UCSD-AML1 (cell line): ENCODE data around the gene PCDHGA1.
A peak's percentile ranks its signal among the peaks of the same experiment; 100 is the strongest.

ENCODE experiments used
- DNase-seq: peaks from one replicate; lab custom pipeline; 2025; ENCODE audit not compliant: unreplicated experiment; lab: John Stamatoyannopoulos, UW

PCDHGA1 gene

DNA sequence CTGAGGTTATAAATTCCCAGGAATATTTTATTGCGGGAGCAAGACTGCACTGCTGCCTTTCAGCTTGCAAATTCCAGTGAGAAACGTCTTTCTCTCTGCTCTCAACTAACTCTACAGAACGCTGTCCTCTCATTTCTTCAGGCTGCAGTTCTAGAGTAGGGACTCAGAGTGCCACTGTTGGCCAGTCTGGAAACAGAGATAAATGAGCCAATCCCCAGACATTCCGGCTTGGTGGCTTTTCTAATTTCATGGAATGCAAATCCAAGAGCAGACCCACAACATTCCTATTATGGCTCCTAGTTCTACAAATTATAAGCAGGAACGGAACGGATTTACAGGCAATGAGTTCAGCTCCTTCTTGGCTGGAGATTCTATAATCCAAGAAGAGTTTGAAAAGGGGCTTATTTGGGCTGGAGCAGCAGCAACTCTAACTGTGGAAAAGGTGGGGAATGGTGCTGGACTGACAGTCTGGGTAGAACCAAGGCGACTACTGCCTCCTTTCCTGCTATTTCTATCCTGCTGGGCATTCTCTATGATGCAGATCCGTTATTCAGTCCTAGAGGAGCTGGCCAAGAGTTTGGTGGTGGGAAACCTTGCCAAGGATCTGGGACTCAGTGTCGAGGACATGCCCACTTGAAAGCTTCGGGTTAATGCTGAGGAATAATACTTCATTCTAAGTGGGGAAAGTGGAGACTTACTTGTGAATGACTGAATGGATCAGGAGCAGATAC, 109.3 kb downstream of the PCDHGA1 start:
- no peak for DNase-seq

DNA sequence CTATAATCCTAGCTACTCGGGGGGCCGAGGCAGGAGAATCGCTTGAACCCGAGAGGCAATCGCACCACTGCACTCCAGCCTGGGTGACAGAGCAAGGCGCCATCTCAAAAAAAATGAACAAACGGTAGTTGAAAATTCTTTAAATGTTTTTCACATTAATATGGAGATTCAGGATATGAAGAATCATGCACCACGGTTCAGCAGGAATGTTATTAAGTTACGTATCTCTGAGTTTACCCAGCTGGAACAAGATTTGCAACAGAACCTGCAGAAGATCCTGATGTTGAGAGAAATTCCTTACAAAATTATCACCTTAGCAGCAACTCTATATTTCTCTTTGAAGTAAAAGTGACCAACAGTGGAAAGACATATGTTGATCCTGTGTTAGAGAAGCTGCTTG, 110.0 kb downstream of the PCDHGA1 start:
- DNase-seq = no peak

DNA sequence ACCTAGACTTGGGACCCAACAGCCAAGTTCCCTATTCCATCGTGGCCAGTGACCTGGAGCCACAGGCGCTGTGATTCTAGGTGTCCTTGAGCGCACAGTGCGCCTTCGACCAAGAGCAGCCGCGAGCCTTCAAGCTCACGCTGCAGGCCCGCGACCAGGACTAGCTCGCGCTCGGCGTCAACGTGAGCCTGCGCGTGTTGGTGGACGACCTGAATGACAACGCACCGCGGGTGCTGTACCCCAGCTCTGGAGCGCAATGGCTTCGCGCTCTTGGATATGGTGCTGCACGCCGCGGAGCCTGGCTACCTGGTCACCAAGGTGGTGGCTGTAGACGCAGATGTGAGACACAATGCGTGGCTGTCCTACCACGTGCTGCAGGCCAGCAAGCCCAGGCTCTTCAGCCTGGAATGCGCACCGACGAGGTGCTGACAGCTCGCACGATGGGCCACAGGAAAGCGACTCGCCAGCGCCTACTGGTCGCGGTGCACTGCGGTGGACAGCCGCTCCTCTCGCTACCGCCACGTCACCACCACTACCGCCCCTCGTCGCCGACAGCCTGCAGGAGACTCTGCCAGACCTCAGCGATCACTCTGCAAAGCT, 111.4 kb downstream of the PCDHGA1 start:
- no peak for DNase-seq

DNA sequence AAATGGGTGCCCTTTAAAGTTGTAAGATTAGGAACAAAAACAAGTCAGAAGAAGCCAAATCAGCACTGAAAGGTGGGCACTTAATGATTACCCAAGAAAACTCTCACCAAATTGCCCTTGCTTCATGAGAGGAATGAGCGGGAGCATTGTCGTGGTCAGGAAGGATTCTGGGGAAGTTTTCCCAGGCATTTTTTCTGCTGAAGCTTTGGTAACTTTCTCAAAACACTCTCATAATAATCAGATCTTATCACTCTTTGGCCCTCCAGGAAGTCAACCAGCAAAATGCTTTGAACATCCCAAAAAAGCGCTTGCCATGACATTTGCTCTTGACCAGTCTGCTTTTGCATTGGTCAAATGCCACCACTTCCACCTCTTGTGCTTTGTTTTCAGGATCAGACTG, 135.0 kb downstream of the PCDHGA1 start:
- no peak for DNase-seq

DNA sequence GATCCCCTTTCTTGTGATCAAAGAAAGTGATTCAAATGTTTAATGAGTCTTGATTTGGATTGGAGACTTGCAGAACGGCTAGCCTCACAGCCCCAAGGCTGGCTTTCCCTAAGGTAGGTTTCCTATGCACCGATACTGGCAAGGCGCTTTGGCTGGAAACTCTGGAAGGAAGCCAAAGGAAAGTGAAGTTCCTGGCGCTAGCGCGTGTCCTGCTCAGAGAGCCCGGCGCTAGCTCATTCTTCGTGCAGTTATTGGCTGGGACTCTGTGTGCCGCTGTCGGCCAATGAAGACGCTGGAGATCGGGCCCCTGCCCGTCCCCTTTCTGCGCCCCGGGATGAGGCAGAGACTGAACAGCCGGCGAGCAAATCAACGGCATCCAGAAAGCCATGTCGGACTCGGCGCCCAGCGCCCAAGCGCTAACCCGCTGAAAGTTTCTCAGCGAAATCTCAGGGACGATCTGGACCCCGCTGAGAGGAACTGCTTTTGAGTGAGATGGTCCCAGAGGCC, 145.4 kb downstream of the PCDHGA1 start, which contains the start of gene PCDHGC3:
Gene PCDHGC3 (plus strand): TSS at position 342 of the 507 bp plus-strand sequence. CDS start 151 bp downstream, at position 493.
- peak; percentile 81 for DNase-seq

DNA sequence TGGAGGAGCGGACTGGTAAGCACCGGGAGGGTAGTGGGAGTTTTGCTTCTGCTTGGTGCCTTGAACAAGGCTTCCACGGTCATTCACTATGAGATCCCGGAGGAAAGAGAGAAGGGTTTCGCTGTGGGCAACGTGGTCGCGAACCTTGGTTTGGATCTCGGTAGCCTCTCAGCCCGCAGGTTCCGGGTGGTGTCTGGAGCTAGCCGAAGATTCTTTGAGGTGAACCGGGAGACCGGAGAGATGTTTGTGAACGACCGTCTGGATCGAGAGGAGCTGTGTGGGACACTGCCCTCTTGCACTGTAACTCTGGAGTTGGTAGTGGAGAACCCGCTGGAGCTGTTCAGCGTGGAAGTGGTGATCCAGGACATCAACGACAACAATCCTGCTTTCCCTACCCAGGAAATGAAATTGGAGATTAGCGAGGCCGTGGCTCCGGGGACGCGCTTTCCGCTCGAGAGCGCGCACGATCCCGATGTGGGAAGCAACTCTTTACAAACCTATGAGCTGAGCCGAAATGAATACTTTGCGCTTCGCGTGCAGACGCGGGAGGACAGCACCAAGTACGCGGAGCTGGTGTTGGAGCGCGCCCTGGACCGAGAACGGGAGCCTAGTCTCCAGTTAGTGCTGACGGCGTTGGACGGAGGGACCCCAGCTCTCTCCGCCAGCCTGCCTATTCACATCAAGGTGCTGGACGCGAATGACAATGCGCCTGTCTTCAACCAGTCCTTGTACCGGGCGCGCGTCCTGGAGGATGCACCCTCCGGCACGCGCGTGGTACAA, 146.0 kb downstream of the PCDHGA1 start:
- DNase-seq = peak; percentile 60

DNA sequence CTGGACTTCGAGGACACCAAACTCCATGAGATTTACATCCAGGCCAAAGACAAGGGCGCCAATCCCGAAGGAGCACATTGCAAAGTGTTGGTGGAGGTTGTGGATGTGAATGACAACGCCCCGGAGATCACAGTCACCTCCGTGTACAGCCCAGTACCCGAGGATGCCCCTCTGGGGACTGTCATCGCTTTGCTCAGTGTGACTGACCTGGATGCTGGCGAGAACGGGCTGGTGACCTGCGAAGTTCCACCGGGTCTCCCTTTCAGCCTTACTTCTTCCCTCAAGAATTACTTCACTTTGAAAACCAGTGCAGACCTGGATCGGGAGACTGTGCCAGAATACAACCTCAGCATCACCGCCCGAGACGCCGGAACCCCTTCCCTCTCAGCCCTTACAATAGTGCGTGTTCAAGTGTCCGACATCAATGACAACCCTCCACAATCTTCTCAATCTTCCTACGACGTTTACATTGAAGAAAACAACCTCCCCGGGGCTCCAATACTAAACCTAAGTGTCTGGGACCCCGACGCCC, 146.8 kb downstream of the PCDHGA1 start:
- no peak for DNase-seq

DNA sequence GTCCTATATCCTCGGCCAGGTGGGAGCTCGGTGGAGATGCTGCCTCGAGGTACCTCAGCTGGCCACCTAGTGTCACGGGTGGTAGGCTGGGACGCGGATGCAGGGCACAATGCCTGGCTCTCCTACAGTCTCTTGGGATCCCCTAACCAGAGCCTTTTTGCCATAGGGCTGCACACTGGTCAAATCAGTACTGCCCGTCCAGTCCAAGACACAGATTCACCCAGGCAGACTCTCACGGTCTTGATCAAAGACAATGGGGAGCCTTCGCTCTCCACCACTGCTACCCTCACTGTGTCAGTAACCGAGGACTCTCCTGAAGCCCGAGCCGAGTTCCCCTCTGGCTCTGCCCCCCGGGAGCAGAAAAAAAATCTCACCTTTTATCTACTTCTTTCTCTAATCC, 147.5 kb downstream of the PCDHGA1 start:
- DNase-seq = no peak

DNA sequence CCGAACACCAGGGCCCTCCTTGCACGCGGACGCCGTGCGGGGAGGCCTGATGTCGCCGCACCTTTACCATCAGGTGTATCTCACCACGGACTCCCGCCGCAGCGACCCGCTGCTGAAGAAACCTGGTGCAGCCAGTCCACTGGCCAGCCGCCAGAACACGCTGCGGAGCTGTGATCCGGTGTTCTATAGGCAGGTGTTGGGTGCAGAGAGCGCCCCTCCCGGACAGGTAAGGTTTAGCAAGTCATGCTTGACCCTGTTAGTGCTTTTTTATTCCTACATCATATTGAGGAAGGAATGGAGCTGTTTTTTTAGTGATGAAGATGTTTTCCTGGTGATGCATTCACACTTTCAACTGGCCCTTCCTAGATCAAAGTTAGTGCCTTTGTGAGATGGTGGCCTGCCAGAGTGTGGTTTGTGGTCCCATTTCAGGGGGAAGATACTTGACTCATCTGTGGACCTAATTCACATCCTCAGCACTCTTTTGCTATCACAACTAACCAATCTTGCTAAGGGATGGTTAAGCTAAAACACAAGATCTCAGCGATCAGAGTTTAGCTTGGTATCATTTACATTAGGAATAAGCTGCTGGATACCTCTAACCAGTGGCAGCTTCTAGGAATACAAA, 148.1 kb downstream of the PCDHGA1 start:
- no peak for DNase-seq

DNA sequence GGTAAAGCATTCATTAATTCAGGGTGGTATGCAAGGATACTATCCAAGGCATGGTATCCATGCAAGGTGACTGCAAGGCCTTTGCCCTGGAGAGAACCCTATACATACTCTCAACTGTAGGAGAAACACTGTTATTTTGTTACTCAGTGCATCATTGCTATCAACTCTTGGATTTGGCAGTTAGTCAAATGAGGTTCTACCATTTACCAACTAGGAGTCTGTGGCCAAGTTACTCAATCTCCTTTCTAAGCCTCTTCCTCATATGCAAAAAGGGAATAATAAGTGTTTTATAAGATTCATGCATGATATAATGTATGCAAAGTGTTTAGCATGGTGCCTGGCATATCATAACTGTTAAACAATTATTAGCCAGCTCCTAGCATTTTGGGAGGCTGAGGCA, 149.5 kb downstream of the PCDHGA1 start:
- DNase-seq = no peak

DNA sequence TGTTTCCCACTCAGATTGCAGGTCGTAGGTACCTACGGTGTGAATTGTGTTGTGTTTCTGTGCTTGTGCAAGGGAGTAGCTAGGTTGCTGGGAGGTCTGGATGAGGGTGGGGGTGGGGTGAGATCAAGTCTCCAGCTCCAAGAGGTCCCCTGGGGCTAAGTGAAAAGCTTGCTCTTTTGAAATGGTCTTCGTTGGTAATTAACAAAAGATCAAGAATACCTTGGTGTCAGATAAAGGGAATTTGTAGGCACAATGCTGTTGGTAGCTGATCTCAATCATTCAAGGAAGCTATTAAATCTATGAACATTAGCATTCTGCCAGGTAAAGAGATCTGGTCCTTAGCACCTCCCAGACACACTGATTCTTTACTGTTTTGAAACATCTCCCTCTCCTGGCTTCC, 153.6 kb downstream of the PCDHGA1 start:
- DNase-seq = no peak

DNA sequence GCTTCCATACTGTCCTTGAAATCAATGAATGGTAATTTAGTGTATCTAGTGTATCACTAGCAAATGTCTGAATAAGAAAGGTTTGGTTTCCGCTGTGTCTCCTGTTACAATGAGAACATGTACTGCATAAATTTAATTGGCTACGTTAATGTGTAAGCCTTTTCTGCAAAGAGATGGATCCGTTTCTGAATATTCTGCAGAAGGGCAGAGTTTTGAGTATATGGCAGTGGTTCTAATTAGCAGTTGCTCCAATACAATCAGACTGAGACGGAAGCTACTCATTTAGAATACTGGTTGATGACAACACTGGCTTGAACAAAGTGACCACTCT, 154.0 kb downstream of the PCDHGA1 start:
- DNase-seq = no peak

DNA sequence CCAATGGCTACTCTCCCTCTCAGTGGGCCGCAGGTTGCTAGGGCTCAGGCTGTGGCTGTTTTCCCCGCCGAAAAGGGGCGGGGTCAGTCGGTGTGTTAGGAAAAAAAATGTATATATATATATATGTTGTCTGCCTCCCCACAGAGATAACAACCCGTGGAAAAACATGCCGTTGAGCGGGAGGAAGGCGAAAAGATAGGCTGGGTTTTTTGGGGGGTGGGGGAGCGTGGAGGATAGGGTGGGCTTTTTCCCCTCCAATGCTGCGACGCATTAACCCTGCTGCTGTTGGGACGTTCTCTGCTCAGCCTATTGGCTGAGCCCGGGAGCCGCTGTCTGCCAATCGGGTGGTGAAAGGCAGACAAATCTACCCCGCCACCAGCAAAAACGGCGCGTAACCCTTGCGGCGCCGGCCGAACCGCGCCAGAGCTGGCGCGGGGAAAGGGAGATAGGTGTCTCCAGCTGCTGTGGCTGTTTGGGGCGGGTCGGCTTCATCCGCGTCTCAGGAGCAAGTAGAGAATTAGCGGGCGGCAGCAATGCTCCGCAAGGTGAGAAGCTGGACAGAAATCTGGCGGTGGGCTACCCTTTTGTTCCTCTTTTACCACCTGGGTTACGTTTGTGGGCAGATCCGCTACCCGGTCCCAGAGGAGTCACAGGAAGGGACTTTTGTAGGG, 154.5 kb downstream of the PCDHGA1 start, which contains the start of gene PCDHGC4:
Gene PCDHGC4 (plus strand): TSS at position 390 of the 671 bp plus-strand sequence. CDS start 144 bp downstream, at position 534.
- DNase-seq = no peak

DNA sequence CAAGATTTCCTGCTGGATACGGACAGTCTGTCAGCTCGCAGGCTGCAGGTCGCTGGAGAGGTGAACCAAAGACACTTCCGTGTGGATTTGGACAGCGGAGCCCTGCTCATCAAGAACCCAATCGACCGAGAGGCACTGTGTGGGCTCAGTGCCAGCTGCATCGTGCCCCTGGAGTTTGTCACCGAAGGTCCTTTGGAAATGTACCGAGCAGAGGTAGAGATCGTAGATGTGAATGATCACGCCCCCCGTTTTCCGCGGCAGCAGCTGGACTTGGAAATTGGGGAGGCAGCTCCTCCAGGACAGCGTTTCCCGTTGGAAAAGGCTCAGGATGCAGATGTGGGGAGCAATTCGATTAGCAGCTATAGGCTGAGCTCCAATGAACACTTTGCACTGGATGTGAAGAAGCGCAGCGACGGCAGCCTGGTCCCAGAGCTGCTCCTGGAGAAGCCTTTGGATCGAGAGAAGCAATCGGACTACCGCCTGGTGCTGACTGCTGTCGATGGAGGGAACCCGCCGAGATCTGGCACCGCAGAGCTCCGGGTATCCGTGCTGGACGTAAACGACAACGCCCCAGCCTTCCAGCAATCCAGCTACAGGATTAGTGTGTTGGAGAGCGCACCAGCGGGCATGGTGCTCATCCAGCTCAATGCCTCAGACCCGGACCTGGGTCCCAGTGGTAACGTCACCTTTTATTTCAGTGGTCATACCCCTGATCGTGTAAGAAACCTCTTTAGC, 155.2 kb downstream of the PCDHGA1 start:
- no peak for DNase-seq

DNA sequence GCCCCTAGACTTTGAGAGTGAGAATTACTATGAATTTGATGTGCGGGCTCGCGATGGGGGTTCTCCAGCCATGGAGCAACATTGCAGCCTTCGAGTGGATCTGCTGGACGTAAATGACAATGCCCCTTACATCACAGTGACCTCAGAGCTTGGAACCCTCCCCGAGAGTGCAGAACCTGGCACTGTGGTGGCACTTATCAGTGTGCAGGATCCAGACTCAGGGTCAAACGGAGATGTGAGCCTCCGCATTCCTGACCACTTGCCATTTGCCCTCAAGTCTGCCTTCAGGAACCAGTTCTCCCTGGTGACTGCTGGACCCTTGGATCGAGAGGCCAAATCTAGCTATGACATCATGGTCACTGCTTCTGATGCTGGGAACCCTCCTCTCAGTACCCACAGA, 155.8 kb downstream of the PCDHGA1 start:
- DNase-seq = no peak

DNA sequence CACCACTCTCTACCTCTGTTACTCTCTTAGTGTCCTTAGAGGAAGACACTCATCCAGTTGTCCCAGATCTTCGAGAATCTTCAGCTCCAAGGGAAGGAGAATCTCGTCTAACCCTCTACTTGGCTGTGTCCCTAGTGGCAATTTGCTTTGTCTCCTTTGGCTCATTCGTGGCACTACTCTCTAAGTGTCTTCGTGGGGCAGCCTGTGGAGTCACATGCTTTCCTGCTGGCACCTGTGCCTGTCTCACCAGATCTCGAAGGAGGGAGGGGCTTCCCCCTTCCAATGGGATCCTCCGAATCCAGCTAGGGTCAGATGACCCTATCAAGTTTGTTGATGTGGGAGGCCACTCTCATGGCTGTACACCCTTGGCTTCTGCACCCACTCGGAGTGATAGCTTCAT, 156.8 kb downstream of the PCDHGA1 start:
- DNase-seq = no peak

DNA sequence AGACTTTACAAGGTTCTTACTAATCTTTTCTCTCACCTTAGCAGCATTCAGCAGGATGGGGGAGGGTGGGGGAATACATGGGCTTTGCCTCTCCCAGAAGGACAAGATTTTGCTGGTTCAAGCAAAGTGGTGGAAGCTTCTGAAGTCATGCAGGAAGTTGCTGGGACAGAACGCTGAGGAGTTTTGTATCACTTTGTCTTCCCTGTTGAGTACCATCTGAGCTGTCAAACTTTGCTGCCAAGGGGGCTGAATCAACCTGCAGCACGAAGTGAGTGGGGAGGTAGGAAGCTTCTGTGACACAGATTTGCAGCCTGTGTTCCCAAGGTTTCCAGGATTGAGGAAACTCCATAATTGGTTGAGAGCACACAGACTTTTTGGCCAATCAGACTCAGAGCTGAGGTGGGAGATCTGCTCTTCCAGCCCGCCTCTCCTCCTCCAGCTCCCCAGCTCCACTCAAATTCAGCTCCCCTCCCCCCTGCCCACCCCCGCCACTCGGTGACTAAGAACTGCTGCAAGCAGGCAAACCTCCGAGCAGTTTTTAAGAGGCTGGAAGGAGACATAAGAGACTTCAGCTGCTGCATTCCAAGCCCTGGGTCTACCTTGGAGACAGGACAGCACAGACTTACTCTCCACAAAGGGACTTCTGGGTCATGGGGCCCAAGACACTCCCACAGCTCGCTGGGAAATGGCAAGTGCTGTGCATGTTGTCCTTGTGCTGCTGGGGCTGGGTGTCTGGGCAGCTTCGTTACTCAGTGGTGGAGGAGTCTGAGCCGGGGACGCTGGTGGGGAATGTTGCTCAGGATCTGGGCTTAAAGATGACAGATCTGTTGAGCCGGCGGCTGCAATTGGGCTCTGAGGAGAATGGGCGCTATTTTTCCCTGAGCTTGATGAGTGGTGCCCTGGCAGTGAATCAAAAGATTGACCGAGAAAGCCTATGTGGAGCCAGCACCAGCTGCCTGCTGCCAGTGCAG, 158.6 kb downstream of the PCDHGA1 start, which contains the start of gene PCDHGC5:
Gene PCDHGC5 (plus strand): TSS at position 491 of the 971 bp plus-strand sequence. CDS start 160 bp downstream, at position 651.
- DNase-seq = no peak

DNA sequence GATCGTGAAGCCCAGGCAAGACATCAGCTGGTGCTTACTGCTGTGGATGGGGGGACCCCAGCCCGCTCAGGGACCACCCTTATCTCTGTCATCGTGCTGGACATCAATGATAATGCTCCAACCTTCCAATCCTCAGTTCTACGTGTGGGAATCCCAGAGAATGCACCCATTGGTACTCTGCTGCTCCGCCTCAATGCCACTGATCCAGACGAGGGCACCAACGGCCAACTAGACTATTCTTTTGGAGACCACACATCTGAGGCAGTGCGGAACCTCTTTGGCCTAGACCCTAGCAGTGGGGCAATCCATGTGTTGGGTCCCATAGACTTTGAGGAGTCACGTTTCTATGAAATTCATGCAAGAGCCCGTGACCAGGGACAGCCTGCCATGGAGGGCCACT, 159.5 kb downstream of the PCDHGA1 start:
- no peak for DNase-seq

DNA sequence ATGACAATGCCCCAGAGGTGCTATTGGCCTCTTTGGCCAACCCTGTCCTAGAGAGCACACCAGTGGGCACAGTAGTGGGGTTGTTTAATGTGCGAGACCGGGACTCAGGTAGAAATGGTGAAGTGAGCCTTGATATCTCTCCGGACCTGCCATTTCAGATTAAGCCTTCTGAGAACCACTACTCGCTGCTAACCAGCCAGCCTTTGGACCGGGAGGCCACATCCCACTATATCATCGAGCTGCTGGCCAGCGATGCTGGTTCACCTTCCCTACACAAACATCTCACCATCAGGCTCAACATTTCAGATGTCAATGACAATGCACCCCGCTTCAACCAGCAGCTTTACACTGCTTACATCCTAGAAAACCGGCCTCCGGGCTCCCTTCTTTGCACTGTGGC, 160.0 kb downstream of the PCDHGA1 start:
- no peak for DNase-seq
